Measurements from ENCODE around the gene PHLPP1. TPM values are rescaled to one million over a fixed set of nuclear protein-coding genes. Genes with fewer than 3 reads are reported as not detected.

Gene PHLPP1
- total and polyA plus RNA-seq, 2 experiments from 2014 or later: 15.7 to 73.6 TPM

- H3K9me2 ChIP-seq (ENCODE audit: insufficient read depth): no peaks in the 10 kb centered on the region
- no peak overlapping the region for H2AFZ ChIP-seq
- H3K4me2 ChIP-seq: no peak overlapping the region
- Mint-ChIP-seq H3K27ac (no peak overlapping the region), H3K9me3 (no peaks in the 10 kb centered on the region), H3K36me3 (ENCODE audit: low read depth) (peaks cover 68% of the 10 kb centered on the region), H3K27me3 (ENCODE audit: insufficient read depth, low read depth, poor library complexity) (peaks cover 2% of the 10 kb centered on the region), H3K4me3 (no peak overlapping the region), H3K4me1 (peaks cover 4% of the 10 kb centered on the region; the same call in 2 of the 3 replicates)
- peak; percentile 8 for DNase-seq (ENCODE audit: low spot score)
- no peak overlapping the region for H3K4me3 ChIP-seq
- no peaks in the 10 kb centered on the region for H4K20me1 ChIP-seq (replicated peaks; ENCODE audit: insufficient read depth)
- TF ChIP-seq ZNF462 (CRISPR knock-in tag; IDR thresholded peaks at IDR 0.05): no peak
- TF ChIP-seq EZH2 (IDR thresholded peaks at IDR 0.05; ENCODE audit: low read depth, unreplicated experiment): no peak
- no peak for TF ChIP-seq POLR2AphosphoS5 (IDR thresholded peaks at IDR 0.05; ENCODE audit: low read depth)
- no peak for TF ChIP-seq REST (IDR thresholded peaks at IDR 0.05; ENCODE audit: unreplicated experiment)
- no peak for TF ChIP-seq STAT1 (IDR thresholded peaks at IDR 0.05; ENCODE audit: unreplicated experiment)
- TF ChIP-seq JUNB (IDR thresholded peaks at IDR 0.05; ENCODE audit: unreplicated experiment): no peak
- no peak for TF ChIP-seq NANOG (IDR thresholded peaks at IDR 0.05; ENCODE audit: borderline replicate concordance)
- TF ChIP-seq ZNF331 (CRISPR knock-in tag; IDR thresholded peaks at IDR 0.05; ENCODE audit: low read depth): no peak
- no peak for TF ChIP-seq EZH2phosphoT487 (IDR thresholded peaks at IDR 0.05; ENCODE audit: unreplicated experiment)
- no peak for TF ChIP-seq CREB1 (CRISPR knock-in tag; IDR thresholded peaks at IDR 0.05; ENCODE audit: low read depth)
- no peak for TF ChIP-seq ETS1 (IDR thresholded peaks at IDR 0.05)
- 0 out of 2 replicates have a peak, but pooled peaks cover 3% of the 10 kb centered on the region for H3K79me2 ChIP-seq (replicated peaks; ENCODE audit: insufficient read depth)
- H3K4me1 ChIP-seq (ENCODE audit: insufficient read depth): peaks cover 4% of the 10 kb centered on the region; the same call in 1 of the 2 replicates
- no peak overlapping the region for H3K27ac ChIP-seq (ENCODE audit: low read depth)
- H3K27me3 ChIP-seq (ENCODE audit: insufficient read depth): no peaks in the 10 kb centered on the region
- ATAC-seq: no peak
- peaks cover 17% of the 10 kb centered on the region for H3K36me3 ChIP-seq (ENCODE audit: insufficient read depth)
- H3F3A ChIP-seq (replicated peaks; ENCODE audit: low read depth): no peaks in the 10 kb centered on the region
Measured at GRCh38 chr18:62944454-62944853, 229.1 kb downstream of the PHLPP1 start.
